ENCODE measurements around the gene TBC1D22A.

Gene TBC1D22A

DNA sequence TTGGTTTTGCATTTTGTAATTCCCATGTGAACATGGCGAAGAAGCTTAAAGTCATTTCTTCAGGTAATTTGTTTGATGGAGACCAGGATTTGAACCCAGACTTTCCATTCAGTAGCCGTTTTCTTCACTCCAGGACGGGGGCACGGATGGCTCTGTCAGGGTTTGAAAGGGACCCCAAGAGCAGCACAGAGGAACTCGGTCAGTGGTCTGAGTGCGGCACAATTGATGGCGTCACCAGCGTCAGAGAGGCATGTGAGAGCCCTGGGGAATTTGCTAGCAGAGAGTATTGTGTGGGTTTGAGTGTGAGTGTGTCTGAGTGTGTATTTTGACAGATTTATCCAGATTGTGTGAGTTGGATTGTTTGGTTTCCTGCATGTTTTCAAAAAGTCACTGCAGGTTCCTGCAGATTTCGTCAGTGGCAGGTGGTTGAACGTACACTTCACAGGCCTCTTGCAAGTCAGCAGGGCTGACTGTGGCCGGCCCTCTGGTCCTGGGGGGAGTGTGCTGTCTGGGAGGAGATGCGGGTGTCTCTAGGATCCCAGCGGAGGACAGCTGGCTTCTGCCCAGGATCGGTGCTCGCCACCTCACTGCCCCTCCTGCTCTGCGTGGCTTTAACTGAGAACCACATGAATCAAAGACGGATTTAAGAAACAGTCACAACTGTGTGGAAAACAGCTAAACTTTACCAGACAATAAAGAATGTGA is 199.3 kb downstream of the TBC1D22A start:
- DNase-seq, result no peak

DNA sequence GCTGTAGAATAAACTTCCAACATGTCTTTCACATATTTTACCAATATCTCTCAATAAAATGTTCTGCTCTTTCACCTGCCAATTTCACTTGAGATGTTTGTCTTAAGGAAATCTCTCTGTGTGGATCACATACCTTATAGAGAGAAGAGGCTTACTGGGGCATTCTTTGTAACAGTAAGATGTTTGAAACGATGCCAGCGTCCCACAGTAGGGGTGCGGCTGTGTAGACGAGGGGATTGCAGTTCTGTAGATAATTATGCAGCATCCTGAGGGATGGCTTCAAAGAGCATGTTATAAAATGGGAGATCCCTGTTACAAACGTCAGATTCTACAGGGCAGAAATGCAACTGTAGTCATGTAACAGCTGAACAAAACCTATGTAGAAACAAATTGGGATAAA is 200.0 kb downstream of the TBC1D22A start:
- DNase-seq, result no peak

DNA sequence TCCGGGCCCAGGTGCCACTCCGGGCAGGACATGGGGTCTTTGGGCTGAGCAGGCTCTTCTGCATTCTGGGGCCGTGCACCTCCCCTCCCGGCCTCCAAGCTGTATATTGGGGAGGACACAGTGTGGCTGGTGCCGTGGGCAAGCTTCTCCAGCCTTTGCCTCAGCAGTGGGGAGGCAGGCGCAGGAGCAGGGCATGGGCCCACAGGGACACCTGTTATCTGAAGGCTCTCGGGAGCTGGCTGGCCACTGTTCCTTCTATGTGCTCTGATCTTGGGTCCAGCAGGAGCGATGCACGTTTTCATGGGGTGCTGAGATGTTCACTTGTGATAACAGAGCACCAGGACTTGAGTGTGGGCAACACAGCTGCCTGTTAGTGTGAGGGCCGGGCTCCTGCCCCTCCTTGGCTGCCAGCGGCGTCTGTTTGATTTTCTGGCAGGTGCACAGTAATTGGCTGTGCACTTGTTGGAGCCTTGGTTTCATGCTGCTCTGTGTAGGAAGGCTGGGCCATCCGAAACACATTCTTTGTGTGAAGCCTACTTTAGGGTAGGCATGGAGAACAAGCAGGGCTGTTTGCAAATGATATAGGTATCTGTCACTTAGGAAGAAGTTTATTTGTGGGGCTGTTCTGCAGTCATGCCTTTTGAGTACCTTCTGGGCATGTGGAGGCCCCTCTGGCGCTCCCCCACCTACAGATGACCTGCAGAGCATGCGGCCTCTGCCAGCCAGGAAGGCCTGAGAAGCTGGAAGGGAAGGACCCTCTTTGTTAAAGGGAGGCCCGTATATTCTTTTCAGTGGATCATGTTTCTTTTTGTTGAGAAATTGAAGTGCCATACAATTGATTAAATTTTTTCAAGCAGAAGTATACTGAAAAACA is 201.5 kb downstream of the TBC1D22A start:
- DNase-seq, result no peak

DNA sequence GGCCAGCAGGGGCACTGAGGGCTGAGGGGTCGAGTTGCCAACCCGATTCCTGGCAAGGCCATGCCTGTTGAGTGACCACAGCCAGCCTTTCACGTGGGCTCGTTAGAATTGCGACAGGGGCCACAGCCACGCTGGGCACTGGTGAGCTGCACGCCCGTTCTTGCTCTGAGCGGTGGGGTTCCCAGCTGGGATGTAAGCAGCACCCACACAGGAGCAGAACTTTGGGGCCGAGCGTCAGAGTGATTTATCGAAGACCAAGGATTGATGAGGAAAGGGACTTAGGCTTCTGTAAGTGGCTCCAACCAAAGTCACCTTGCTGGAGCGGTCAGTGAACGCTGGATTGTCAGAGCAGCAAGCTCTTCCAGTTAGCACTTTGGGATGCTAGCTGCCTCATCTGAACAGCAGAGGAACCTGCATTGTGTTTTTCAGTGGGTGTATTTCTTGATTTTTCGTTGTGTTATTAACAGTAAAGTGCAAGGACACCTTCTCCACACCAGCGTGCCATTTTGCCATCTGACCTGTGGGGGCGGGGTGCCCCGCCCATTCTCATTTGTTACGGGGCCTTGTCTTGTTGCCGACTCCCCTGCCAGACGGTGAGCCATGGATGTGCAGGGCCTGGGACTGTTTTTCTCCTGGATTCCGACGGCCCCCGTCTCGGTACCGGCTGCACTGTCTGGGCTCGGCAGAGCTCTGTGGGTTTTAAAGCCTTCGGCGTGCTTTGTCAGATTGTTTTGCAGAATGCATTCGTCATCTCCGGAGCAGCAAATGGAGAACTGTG is 202.5 kb downstream of the TBC1D22A start:
- no peak for DNase-seq

DNA sequence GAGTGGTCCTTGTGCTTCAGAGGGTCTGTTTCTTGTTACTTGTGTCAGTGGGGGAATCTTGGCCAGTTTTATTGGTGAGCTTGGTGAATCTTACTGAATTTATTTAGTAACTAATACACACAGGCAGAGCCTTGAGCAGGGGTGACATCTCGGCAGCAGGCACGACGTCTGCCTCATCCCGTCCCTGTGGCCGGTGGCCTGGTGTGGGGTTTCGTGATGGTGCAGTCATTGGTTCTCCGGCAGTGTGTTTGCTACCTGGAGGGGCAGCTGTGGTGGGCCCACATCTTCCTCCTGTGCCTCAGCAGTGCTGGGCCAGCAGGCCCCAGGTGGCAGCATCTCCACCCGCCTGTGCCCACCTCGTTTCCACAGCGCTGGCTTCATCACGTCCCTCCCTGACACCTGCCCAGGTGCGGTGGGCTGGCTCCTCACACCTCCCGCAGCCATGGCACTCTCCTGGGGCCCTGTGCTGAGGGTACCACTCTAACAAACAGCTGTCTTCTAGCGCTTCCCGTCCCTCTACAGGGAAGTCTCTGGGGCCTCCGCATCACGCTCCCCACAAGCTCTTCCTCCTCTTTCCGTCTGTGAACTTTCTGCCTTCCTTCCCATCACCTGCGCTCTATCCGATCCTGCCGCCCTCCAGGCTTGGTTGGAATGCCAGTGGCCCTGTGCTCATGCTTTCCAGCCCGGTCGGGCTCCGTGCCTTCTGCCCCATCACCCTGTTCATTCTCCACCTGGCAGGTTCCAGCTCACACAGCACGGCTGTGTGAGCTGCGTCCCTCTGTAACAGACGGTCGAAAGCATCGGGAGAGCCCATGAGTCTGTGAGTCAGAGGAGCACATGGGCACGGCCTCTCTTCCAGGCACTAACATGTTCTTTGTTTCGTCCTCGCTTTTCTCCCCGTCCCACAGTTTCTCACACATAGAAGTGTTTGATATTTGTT is 203.4 kb downstream of the TBC1D22A start:
- DNase-seq, result no peak

DNA sequence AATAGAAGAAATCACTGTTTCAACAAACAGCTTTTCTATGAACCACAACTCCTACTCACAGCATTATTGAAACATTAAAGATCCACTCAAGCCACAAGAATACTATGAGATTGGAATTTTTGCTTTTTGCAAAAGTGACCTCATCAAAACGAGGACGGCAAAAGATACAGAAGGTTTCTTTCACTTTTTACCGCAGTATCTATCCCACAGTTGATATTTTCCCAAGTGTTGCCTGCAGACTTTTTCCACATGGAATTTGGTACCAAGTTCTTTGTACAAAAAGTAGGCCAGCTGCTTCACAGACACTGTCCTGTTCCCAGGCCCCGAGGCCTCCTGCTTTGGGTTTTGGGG is 204.0 kb downstream of the TBC1D22A start:
- DNase-seq, result no peak

DNA sequence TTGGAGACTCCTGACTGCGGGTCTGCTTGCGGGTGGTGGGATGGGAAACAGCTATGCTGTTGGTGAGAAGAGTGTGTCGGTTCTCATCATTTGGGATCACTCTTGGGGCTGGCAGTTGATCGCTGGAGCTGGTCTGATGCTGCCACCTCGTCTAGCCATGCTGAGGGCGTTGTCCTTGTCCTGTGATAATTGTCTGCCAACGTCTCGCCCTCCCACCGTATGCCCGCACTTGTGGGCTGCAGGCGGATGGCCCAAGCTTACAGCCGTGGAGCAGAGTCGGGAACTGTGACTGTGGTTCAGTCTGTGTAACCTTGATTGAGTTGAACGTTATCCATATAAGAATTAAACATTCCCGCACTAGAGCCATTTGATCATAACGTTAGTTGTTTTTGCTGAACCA is 204.4 kb downstream of the TBC1D22A start:
- DNase-seq, result no peak

DNA sequence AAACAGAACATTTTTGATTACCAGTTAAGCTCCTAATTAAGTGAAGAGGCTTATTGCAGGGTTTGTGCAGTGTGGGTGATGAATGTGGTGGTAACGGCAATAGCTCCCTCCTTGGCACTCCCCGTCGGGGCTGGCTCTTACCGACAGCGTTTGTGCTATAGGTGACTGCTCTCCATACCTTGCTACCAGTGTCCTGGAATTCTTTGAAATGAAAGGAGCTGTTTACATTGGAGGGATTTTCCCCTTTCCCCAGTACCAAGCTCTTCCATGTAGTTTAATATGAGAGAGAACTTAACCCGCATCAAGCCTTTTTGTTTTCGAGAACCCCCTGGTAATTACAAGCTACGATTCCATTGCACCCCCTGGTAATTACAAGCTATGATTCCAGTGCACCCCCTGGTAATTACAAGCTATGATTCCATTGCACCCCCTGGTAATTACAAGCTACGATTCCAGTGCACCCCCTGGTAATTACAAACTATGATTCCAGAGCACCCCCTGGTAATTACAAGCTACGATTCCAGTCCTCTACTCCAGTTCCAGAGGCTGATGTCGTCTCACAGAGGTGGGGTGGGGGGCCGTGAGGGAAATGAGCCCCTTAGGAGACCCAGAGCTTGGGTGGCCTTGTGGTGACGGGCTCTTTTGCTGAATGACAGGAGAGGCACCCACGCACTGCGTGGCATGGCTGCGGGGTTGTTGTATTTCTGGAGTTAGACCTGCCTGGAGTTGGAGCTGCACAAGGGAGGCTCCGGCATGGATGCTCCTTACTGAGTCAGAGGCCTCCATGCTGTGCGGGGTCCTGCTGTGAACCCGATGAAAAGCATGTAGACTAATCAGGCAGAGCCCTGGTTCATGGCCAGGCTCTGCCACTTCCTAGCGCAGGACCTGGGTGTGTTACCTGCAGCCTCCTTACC is 205.3 kb downstream of the TBC1D22A start:
- no peak for DNase-seq

DNA sequence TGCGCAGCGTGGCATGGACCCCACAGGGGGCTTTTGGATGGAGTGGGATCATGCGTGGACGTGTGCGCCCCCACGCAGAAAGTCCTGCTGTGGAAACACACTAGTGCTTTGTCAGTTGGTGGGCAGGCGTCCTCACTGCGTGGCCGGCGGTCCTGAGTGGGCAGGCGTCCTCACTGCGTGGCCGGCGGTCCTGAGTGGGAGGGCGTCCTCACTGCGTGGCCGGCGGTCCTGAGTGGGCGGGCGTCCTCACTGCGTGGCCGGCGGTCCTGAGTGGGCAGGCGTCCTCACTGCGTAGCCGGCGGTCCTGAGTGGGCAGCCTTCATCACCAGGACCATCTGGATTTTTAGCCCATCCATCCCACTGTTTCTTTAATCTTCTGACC is 205.9 kb downstream of the TBC1D22A start:
- no peak for DNase-seq

DNA sequence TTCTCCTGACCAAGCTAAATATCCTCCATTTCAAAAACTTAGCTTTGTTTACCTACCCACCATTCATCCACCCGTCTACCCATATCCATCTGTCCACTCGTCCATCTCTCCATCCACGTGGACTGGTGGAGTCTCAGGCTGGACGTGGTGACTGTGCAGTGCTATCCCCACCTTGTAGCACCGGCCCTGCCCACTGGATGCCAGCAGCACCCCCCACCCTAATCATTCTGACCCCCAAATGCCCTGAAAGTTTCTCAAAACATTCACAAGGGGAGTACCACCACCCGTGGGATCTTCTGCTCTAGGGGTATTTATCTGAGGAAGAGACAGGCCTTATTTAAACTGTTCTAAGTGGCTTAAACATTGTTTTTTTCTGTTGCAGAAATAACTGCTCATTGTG is 206.4 kb downstream of the TBC1D22A start:
- DNase-seq, result no peak

DNA sequence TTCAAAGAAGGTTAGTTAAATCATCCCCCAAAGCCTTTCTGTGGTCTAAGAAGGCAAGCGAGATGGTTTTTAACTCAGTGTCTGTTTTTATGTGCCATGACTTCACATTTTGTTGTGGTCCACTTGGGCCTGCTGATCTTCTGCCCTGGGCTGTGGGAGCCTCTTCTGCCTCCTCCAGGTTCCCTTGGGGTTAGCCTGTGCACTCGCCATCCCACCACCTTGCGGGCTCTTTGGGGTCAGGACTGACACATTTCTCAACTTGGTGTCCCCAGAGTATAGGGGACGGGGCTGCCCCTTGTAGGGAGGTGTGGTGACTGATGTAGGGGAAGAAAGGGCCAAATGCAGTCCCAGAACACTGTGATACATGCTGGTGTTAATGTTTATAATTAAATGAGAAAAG is 207.0 kb downstream of the TBC1D22A start:
- DNase-seq, result no peak

DNA sequence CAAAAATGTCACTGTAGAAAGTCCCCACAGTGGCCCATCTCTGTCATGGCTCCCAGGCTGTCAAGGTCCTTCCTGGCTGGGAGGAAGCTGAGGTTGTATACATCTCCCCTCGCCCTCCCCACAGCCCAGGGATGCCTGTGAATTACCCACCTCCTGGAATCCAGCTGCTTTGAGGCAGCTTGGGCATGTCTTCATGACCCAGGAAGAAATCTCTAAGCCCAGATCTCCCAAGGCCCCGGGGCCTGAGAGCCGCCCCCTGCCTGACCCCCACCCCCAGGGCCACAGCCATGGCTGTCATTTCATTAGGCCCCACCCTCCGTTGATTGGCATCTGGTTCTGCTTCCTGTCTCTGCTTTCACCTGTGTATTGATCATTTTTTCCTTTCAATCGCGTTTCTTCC is 207.5 kb downstream of the TBC1D22A start:
- DNase-seq, result no peak

DNA sequence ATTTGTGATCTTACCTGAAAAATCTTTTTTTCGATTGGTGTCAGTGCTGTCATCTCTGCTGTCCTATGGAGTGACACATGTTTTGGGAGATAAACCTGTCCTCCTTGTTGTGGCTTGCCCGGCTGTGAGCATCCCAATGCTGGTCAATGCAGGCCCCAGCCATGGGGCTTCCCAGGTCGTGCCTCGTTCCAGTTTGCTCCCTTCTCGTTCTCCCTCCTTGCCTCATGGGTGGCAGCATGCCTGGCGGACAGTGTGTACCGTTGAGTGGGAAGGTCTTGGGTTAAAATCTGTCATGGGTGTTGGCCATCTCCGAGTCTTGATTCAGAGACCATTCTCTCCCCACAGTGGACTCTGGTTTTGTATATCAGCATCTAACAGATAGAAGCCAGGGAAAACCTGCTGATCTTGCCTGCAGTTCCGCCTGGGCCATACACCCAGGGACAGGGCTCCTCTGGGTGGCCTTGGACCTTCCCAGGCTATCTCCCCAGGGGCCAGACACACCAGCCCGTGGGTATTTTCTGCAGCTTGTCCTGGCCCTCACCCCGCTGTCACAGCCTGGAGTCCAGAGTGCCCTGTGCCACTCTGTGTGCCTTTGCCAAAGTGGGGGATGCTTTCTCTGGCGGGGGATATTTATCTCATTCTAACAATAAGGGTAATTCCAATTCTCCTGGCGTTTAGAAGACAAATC is 208.1 kb downstream of the TBC1D22A start:
- no peak for DNase-seq

DNA sequence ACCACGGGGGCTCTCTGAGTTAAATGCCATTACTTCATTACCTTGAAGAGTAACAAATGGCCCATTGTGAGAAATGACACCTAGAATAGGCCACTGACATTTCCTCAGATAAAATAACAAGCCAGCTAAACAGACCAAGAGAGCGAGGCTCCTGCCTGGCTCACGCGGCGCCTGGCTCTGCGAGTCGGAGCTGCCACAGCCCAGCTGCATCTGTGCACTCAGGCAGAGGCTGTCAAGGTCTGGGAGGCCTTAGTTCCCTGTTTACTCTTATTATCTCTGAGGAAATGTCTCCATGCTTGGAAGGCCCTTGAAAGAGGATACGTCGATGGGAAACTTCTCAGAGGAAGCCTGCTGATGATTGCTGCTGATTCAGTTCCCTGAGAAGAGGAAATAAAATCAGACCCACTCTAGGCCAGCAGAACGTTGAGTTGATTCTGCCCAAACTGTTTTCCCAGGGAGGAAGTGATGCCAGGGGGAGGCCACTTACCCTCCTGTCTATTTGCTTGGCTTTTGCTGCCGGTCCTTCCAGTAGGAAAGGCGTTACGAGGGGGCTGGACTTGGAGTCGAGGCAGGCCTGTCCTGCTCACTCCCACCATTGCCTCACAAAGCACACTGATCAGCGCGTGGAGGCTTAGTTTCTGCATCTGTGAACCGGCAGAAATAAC is 208.8 kb downstream of the TBC1D22A start:
- DNase-seq, result peak; percentile 50

DNA sequence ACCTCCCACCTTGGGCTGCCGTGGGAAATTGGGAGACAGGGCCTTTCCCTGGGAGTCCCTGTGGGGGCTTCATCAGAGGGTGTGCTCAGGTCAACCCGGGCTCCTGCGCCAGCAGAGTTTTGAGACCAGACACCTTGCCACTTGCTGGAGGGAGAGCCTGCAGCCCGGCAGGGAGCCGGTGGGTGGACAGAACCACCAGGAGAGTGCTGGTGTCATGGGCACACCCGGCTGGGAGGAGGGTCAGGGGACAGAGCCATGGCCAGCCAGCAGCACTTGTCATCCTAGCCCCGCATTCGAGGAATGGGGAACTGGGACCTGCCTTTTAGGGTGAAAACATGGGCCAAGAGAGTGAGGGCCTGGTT is 209.3 kb downstream of the TBC1D22A start:
- no peak for DNase-seq

DNA sequence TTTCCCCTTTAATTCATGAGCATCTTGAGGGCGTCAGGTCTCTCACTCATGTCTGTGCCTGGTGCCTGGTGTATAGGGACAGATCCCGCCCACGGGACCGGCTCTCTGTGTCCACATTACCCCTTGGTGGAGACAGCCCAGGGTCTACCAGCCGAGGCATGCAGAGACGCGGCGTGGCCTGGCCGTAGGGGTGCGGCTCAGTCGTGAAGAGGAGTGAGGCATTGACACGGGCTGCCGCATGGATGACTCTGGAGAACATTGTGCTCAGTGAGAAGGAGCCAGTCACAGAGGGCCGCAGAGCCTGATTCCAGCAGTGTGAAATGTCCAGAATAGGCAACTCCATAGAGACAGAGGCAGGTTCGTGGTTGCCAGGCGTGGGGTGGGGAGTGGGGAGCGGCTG is 209.8 kb downstream of the TBC1D22A start:
- DNase-seq, result no peak

DNA sequence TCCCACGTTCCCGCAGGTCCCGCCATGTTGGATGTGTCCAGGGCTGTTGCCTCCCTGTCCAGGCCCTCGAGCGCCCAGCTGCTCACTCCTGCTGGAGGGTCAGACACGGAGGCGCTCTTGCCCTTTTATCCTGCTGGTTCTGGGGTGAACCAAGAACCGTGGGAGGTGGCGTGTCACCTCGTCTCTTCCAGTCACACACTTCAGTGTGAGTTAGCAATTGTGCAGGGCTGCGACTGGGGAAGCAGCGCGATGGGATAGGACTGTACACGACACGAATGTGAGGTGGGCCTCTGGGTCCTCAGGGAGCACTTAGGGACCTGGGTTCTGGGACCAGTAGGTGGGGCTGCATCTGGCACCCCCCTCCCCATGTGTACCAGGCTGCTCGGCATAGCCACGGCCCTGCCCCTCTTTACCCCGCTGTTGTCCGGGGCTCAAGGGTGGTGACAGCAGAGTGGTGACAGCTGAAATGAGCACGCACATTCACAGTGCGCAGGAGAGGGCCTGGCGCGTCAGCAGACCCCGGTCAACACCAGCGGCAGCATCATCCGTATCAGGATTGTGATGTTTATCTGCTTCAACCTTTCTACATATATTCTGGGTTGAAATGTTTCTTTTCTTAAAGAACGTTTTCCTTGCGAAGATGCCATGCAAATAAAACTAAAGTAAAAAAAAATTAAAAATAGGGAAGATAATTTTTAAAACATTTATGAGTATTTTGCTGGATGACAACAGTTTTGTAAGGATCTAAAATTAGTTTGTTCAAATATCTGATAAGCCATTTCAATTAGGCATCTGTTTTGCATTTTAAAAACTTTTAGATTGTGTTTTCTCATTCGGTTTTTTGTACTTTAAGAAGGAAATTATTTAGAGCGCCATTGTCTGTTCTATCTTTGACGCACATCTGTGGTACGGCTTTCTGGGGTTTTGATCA is 210.7 kb downstream of the TBC1D22A start:
- DNase-seq, result no peak

DNA sequence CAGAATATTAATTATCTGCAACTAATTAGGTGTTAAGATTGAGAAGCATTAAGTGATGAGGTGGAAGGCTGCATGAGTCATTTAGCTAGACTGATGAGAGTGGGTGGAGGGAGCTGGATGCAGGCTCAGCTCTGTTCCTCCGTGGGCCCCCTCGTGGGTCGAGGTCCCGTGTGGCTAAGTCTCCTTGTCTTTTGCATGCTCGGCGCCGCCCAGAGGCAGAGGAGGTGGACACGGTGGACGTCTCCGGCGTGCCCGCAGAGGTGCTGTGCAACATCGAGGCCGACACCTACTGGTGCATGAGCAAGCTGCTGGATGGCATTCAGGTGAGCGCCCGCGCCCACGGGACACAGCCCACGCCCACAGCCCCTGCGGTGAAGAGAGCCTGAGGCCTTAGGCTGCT is 211.6 kb downstream of the TBC1D22A start:
- no peak for DNase-seq

All from right kidney (tissue), 1 donor.